ENCODE data around the gene NFYC.
"Not testable (repeated sequence)": the region's sequence is repeated elsewhere in the genome, so short reads cannot be mapped to it uniquely, and the experiment has no call there.

Gene NFYC

DNA sequence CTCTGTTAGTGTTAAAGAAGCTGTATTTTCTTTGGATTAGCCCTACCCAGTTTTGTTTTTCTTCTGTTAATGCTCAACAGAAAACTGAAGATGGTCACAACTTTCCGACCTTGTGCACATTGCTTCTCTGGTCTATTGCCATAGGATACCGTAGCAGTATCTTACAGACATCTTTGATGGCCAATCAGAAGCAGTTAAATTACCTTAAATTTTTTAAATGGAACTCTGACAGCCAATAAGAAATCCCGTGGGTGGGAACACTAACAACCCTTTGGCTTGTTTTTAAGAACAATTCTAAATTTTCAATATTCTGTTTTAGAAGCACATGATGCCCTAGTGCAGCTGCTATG, 17.2 kb downstream of the NFYC start:
- no peak for DNase-seq

DNA sequence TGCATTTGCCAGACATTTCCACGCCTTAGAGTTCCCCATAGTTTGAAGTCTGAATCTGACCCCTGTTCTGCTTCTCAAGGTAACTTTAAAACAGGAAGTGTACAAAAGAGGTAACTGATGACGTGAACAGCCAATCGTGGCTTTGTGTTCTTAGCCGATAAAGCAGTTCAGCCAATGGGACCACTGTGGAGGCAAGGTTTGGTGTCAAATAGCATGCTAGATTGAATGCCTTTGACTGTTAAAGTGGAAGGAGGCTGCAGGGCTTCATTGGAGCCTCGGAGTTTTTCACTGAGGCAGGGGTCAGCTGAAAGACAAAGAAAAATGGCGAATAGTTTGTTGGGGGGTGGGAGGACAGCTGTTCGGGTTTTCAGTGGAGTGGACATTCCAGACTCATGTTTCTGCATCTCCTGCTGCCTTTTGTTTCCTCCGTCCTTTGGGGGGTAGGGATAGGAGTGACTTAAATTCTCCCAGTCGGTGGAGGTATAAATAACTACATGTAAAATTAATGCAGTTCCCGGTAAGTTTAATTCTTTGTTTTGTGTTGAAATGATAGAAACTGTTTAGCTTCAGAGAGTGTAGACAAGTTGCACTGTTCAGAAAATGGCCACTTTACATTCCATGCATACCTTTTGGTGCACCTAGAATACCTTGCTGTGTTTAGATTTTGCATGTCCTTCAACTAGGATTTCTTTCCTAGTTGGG, 17.7 kb downstream of the NFYC start:
- DNase-seq: peak; percentile 98

DNA sequence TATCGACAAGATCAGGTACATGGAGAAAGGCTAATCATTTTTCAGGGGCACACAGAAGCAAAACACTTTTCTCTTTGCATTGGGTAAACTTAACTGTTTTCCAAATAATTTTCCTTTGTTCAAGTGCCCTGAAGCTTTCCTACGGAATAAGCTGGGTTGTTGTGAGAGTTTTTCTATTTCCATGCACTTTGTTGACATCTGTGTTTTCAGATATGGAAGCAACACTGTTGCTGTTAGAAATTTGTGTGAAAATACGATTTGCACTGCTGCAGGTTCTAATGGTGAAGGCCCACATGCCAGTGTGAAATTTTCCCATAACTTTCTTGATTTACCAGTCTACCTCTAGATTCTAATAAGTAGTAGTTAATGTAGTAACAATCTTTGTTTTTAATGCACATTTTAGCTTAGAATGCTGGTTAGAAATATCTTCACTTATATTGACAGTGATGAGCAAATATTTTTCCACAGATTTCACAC, 18.3 kb downstream of the NFYC start:
- no peak for DNase-seq

DNA sequence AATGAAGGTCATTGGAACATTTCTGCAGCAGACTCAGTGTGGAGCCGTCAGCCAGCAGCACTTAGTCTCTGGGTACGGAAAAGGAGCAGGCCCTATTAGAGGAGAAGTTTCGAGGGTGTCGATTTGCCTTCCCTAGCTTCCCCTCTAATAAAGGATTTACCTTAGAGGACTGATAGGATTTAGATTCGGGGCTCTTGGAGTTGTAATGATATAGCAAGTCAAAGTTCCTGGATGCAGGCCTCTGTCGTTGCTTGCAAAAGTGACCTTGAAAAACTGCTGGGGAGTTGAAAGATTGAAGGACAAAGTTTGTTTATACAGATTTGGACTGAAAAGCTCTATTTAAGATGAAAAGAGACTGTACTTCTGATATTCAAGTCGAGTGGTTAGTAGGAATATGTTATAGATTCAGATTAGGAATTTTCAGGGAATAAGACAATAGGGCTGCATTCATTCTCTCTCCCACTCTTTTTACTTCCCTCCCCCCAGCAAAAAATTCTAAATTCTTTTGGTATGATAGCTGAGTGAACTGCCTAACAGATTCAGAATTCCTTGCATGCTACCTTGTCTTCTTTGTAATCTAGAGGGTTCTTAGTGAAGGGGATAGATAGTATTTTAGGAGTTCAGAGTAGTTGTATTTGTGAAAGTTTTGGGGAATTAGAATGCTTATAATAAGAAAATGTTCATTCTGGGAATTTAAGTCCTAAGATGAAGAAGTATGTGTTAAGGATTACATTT, 19.2 kb downstream of the NFYC start:
- DNase-seq: no peak

DNA sequence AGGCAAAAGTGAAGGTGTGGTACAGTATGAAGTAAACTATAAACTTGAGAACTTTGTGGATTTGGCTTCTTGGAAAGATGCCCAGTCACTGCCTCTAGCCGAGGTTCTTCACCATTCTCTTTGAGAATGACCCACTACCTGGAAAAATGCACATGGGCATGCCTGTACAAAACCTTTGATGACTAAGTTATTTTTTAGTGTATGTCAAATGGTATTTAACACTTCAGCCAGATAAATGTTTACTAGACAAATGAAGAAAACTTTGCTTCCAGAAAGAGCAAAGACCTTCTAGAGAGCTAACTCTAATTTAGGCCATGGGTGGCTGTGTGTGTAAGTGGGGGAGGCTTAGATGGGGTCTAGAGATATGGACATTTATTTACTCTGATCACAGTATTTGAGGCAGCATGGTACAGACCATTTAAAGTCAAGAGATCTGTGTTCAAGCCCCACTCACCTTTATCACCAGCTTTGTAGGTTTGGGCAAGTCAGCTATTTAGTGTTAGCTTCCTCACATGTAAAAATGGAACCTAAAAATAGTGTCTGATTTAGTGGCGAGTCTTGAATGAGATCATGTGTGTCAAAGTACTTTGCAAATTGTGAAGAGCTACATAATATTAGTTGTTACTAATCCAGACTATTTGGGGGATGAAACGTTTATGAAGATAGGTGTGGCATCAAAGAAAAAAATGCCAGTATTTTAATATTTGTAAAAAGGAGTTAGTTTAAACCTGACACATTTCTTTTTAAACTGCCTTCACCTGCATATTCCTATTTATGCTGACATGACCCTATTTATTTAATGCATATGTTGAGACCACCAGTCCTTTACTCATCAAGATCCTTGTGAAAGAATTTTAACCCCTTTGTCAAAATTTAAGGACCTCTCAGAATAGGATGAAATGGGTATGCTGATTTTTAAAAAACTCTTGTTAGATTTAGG, 20.2 kb downstream of the NFYC start:
- no peak for DNase-seq

DNA sequence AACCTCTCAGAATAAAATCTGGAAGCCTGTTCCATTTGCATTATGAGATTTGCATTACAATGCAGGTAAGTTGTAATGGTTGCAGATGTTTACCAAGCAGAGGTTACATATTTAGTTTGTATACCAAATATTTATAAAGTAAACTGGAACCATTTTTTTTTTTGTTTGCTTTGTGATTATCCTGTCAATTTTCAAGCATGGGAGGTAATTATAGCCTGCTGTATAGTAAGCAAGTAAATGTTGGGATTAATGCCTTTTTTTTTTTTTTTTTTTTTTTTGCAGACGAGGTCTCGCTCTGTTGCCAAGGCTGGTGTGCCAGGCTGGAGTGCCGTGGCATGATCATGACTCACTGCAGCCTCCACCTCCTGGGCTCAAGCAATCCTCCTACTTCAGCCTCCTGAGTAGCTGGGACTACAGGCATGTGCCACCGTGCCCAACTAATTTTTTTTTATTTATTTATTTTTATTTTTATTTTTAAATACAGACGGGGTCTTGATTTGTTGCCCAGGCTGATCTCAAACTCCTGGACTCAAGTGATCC, 21.0 kb downstream of the NFYC start:
- DNase-seq: no peak

DNA sequence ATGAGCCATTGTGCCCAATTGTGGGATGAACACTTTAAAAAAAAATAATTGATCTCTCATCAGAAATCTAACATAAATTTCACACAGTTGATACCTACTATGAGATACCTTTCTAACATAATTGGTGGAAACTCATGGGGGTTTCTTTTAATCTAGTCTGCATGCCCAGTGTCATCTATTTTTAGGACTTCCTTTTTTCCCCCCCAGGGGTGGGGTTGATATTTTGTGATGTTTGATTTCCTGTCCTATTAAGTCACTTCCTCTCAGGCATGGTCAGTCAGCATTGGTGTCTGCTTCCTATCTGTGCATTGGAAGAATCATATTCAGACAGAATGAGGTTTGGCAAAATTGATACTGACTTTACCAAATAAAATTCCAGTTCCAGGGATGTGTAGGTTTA, 21.5 kb downstream of the NFYC start:
- no peak for DNase-seq

DNA sequence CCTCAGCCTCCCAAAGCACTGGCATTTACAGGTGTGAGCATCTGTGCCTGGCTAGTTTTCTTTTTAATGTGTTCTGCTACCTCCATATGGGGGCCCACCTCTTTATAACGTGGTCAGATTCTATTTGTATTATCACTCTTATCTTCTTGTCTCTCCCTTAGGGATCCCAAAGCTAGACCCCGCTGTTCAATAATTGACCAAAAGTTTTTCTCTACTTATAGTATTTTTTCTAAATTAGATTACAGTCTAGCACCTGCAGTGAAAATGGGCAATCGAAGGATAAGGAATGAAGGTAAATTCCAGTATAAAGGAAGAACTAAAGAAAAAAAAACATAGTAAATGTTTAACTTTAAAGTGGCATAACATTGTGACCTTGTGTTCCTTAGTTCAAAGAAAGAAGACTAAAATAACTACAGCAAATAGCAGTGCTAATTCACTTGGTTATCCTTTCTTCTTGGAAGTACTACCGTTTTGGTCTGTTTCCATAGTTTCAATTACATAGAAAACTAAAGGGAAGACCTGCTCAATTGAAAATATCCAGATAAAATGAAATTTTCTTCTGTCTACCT, 24.1 kb downstream of the NFYC start:
- DNase-seq: no peak

DNA sequence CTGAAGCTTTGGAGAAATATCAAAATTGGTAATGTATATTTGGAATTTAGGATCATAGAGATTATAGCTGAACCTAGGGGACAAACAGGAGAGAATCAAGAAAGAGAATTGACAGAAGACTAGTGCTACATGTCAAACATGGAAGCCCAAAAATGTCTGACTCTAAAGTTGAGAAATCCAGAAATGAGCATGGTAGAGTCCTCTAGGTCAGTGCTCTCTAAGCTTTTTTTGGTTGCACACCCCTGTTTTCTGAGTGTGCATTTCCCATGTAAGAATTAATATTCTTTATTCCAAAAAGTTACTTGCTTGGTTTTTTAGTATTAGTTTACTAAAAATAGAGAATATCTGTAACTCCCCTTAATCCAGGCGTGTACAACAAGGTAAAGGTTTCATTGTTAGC, 25.6 kb downstream of the NFYC start:
- DNase-seq: no peak

DNA sequence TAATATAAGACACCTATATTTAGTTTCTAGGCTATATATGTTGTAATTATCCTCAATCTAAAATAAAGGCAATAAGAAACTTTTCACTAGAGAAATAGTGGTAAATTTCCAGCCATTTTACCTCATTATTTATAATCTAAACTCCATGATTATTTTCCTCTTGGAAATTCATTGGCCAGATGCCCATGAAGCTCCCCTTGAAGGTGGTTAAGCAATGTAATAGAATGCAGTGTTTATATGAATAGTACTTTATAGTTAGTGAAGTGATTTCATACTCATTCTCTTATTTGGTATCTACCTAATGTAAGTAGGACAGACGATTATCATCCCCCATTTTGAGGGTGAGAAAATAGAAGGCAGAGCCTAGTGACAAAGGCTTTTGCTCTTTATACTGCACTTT, 26.5 kb downstream of the NFYC start:
- no peak for DNase-seq

DNA sequence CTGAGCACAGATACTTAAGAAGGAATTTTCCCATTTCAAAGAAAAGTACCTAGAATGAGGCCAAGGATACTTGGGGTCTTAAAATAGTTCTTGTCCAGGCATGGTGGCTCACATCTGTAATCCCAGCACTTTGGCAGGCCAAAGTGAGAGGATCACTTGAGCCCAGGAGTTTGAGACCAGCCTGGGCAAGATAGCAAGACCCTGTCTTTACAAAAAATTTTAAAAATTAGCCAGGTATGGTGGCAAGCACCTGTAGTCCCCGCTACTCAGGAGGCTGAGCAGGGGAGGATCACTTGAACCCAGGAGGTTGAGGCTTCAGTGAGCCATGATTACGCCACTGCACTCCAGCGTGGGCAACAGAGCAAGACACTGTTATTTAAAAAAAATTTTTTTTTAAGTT, 29.0 kb downstream of the NFYC start:
- DNase-seq: no peak

DNA sequence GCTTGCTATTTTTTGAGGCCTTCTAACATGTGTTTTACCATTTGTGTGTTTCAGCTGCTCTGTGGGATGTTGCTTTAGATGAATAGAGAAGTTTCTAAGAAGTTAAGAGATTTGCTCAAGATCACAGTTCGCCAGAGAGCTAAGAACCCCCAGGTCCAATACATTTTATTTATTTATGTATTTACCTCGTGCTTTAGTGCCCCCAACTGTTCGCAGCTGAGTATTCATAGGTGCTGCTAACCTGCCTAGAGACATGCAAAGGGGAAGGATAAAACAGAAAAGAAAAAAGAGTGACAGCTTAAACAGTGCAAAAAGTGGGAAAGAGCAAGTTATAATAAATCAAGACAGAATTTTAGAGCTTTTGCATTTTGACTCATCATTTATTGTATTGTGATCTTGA, 31.1 kb downstream of the NFYC start:
- DNase-seq: no peak

DNA sequence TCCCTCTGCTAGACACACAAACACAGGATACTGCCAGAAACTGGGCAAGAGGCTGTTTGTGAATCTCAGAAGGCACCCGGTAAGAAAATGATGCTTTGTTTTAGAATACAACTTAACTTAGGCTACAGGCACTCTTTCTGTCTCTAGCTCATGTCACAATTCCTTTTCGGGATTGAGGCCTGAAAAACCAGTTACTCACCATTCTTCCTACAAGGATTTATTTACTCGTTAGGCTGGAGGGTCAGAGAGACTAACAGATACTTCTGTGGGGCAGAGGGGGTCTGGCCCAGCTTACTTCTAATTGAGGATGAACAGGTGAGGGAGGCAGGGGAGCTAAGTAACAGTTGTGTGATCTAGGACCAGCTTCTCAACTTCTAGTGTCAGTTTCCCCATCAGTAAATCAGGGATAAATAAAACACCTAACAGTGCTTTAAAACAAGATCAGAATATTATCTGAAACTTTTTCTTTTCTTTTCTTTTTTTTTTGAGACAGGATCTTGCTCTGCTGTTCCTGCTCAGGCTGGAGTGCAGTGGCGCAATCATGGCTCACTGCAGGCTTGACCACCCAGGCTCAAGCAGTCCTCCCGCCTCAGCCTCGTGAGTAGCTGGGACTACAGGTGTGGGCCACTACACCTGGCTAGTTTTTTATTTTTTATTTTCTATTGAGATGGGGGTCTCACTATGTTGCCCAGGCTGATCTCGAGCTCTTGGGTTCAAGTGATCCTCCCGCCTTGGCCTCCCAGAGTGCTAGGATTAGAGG, 31.9 kb downstream of the NFYC start:
- no peak for DNase-seq

DNA sequence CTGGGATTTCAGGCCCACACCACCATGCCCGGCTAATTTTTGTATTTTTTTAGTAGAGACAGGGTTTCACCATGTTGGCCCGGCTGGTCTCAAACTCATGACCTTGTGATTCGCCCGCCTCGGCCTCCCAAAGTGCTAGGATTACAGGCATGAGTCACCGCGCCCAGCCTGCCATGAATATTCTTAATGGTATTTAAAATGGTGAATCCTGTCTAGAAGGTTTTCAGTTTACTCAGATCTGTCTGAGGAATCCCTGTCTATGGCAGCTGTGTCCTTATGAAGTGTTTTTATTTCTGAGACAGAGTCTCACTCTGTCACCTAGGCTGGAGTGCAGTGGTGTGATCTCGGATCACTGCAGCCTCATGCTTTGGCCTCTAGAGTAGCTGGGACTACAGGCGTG, 36.2 kb downstream of the NFYC start:
- DNase-seq: not testable (repeated sequence)

DNA sequence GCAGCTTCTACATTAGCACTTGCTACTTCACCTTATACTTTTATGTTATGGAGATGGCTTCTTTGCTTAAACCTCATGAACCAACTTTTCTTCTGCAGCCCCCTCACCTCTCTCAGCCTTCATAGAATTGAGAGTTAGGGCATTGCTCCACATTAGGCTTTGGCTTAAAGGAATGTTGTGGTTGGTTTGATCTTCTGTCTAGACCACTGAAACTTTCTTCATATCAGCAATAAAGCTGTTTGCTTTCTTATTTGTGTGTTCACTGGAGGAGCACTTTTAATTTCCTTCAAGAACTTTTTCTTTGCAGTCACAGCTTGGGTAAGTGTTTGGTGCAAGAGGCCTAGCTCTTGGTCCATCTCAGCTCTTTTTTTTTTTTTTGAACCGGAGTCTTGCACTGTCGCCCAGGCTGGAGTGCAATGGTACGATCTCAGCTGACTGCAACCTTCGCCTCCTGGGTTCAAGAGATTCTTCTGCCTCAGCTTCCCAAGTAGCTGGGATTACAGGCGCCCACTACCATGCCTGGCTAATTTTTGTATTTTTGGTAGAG, 37.9 kb downstream of the NFYC start:
- not testable (repeated sequence) for DNase-seq

DNA sequence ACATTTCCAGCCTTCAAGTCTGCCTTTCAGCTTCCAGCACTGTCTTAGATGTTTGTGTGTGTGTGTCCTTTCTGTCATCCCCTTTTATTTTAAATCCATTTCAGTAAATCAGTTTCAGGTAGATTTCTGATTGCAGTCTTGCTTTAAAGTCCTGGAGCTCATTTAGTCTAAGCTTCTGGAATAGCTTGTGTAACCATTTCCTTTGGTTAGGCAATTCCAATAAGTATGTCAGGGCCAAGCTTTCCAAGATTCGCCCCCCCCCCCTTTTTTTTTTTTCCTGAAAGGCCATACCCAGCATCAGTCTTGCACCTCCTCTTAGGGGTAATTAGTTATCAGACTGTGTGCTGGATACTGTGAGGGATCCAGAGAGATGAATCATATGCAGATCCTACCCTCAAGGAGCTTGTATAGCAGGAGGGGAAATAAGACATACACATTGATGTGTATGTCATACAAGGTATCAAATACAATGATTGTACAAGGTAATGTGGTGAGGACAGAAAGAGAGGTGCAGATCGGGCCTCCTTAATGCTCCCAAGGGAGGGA, 41.3 kb downstream of the NFYC start:
- DNase-seq: no peak

DNA sequence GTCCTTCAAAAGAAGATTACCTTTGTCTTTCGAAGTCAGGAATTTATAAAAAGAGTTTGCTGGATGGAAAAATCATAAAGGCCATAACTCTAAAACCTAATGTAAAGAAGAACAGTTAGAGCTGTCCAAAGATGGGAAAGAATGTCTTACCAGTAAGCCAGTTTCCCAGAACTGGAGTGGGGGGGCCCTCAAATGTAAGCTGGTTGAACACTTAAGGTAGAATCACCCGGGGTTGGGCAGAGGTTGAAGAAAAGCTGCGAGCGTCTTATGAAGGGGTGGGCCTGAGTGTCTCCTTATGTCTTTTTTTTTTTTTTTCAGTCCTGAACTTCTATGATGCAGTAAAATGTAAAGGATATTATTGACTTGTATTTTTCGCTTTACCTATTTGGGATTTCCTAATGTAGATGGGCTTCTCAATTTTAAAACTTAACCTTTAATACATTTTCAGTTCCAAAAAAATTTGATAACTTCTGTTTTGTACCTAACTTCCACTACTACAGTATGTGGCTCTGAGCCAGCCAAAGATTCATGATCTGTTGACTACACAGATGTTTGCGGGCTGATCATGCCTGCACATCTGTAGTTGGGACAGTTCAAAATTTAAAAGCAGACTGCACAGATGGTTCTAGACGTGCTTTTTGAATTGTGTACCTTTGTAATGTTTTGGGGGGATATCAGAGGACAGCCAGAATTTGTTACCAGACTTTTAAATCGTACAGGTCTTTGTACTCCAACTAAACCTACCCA, 43.6 kb downstream of the NFYC start:
- DNase-seq: no peak

DNA sequence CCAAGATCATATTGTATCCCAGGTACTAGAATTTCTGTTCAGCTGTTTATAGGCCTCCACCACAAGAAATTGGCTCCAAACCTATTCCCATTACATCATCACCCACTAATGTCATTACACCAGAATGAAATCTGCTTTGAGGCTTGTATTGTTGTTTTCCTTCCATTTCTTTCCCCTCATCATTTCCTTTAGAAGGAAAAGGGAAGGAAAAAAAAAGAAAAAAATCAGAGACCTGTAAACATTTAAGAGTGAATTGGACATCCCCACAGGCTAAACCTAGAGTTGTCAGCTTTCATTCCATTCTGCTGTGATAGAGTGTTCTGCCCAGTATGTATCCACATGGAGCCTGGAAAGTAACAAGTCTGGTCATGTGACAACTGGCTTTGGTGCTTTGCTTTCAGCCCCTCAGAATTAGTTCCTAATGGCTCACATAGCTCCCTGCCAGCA, 44.6 kb downstream of the NFYC start:
- DNase-seq: no peak

DNA sequence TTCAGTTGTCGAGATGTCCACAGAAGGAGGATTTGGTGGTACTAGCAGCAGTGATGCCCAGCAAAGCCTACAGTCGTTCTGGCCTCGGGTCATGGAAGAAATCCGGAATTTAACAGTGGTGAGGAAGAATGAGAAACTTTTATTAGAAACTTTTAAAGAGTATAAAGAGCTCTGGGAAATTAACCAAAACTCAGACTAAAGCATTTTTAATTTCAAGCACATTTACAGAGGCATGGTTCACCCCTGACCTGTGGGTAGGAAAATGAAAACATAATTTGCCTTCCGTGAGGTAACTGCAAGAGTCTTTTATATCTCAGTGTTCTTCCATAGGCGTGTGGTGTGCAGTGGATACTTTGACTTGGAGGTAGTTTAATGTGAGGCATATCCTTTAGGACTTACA, 47.3 kb downstream of the NFYC start:
- no peak for DNase-seq

DNA sequence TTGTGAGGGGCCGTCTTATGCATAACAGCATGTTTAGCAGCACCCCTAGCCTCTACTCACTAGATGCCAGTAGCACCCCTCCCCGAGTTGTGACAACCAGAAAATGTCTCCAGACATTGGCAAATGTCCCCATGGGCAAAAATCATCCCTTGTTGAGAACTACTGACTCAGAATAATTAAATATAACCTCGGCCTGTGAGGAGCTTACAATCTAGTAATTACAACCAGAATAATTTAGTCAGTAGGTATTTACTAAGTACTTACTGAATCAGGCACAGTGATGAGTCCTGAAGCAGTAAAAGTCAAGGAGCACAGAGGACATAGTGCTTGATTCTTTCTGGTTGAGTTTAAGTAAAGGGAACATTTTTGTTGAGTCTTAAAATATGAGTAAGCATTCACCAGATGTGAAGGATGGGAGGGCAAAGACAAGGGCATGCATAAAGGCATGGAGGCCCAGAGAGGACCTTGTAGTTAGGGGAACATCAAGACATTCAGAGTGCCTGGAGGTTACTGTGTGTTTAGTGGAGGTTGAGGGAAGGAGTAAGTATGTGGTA, 48.0 kb downstream of the NFYC start:
- DNase-seq: no peak

Data from NCI-H526 treated with DMSO at 0.1 percent for 48 hours (cell line).